ENCODE data around the gene RNH1.

- TF ChIP-seq CTCF (IDR thresholded peaks at IDR 0.05; ENCODE audit: borderline replicate concordance, extremely low read depth, low read length, poor library complexity, severe bottlenecking) (no peak), EZH2 (IDR thresholded peaks at IDR 0.05; ENCODE audit: borderline replicate concordance, low read depth, low read length, severe bottlenecking) (no peak)
Measured at GRCh38 chr11:488992-489391, 18.1 kb downstream of the RNH1 start.

Measured in DND-41 (cell line).